Tongue (tissue), 2 donors: ENCODE measurements around the gene KANSL2. TPM values are rescaled to one million over a fixed set of nuclear protein-coding genes. Genes with fewer than 3 reads are reported as not detected.
A peak's percentile ranks its signal among the peaks of the same experiment; 100 is the strongest.
"Not testable (repeated sequence)": the region's sequence is repeated elsewhere in the genome, so short reads cannot be mapped to it uniquely, and the experiment has no call there.

Experiments
- DNase-seq: peaks from one replicate; pipeline ENCODE4 v3.0.0-alpha.2; 2015
- total RNA-seq: library from RNA; depleted of rRNA; stranded (reverse); fragments of >200 nt; gene quantifications from one replicate; pipeline ENCODE4 v1.2.3, GENCODE V29; 2014

The KANSL2 gene
- total RNA-seq, 1 donor from 2014 or later: 146 TPM

GRCh38 chr12:48683534-48683933 is 1.5 kb upstream of the KANSL2 start:
- DNase-seq: no peak

GRCh38 chr12:48682927-48683326 is 889 bp upstream of the KANSL2 start:
- no peak for DNase-seq

- DNase-seq: not testable (repeated sequence)
Measured at GRCh38 chr12:48682533-48682905, 481 bp upstream of the KANSL2 start.

GRCh38 chr12:48681399-48681709 is 684 bp downstream of the KANSL2 start:
- no peak for DNase-seq

- DNase-seq: no peak
Measured at GRCh38 chr12:48680861-48681260, 1.2 kb downstream of the KANSL2 start.

- DNase-seq: no peak
Measured at GRCh38 chr12:48678551-48679185, 3.4 kb downstream of the KANSL2 start.

- DNase-seq: no peak
Measured at GRCh38 chr12:48671231-48671856, 10.7 kb downstream of the KANSL2 start.

GRCh38 chr12:48668996-48669395 is 13.0 kb downstream of the KANSL2 start:
- no peak for DNase-seq

- no peak for DNase-seq
Measured at GRCh38 chr12:48659863-48660262, 22.2 kb downstream of the KANSL2 start.

- no peak for DNase-seq
Measured at GRCh38 chr12:48651681-48652080, 30.4 kb downstream of the KANSL2 start.

GRCh38 chr12:48645354-48645753 is 36.7 kb downstream of the KANSL2 start:
- DNase-seq: not testable (repeated sequence)

GRCh38 chr12:48643011-48643410 is 39.0 kb downstream of the KANSL2 start:
- no peak for DNase-seq

- DNase-seq: not testable (repeated sequence)
Measured at GRCh38 chr12:48641752-48642555, 40.1 kb downstream of the KANSL2 start.

- DNase-seq: no peak
Measured at GRCh38 chr12:48640854-48641253, 41.2 kb downstream of the KANSL2 start.

- DNase-seq: no peak
Measured at GRCh38 chr12:48640428-48640827, 41.6 kb downstream of the KANSL2 start.

GRCh38 chr12:48631071-48631470 is 51.0 kb downstream of the KANSL2 start:
- no peak for DNase-seq

GRCh38 chr12:48630346-48630745 is 51.7 kb downstream of the KANSL2 start:
- DNase-seq: no peak

- DNase-seq: no peak
Measured at GRCh38 chr12:48629541-48629940, 52.5 kb downstream of the KANSL2 start.

GRCh38 chr12:48627556-48627955 is 54.5 kb downstream of the KANSL2 start:
- no peak for DNase-seq

- not testable (repeated sequence) for DNase-seq
Measured at GRCh38 chr12:48622997-48623396, 59.0 kb downstream of the KANSL2 start.

- DNase-seq: peak; percentile 86
Measured at GRCh38 chr12:48618541-48618940, 63.5 kb downstream of the KANSL2 start.

- no peak for DNase-seq
Measured at GRCh38 chr12:48615681-48616080, 66.4 kb downstream of the KANSL2 start.

GRCh38 chr12:48613321-48613720 is 68.7 kb downstream of the KANSL2 start:
- DNase-seq: no peak
